OCI-LY1 (cell line): Measurements from ENCODE around the gene PBX3.

Source experiments
- H2AFZ ChIP-seq: fragments of 200-600 bp; sonication (generic), shearing (Covaris generic); 2 replicates; pipeline ENCODE4 v1.6.0; 2014; ENCODE audit warnings: antibody characterized with exemption, mild to moderate bottlenecking, low read length
- H3F3A ChIP-seq: fragments of 200-600 bp; sonication (generic), shearing (Covaris generic); 2 replicates; pipeline ENCODE4 v1.6.0; 2014; ENCODE audit warnings: mild to moderate bottlenecking, antibody characterized with exemption, low read length, moderate library complexity; ENCODE audit not compliant: insufficient read depth
- H3K27ac ChIP-seq: fragments of 200-600 bp; sonication (generic); 2 replicates; pipeline ENCODE4 v1.5.1; 2014; ENCODE audit warnings: low read length, mixed run types, mild to moderate bottlenecking, low read depth; ENCODE audit not compliant: poor library complexity, severe bottlenecking
- H3K27me3 ChIP-seq: fragments of 200-600 bp; sonication (generic); 2 replicates; pipeline ENCODE4 v1.6.0; 2014; ENCODE audit warnings: antibody characterized with exemption, mild to moderate bottlenecking, low read length, moderate library complexity; ENCODE audit not compliant: insufficient read depth
- H3K36me3 ChIP-seq: fragments of 200-600 bp; sonication (generic); 2 replicates; pipeline ENCODE4 v1.6.1; 2014; ENCODE audit warnings: mild to moderate bottlenecking, antibody characterized with exemption, low read length, moderate library complexity, mixed read lengths; ENCODE audit not compliant: insufficient read depth
- H3K4me1 ChIP-seq: fragments of 200-600 bp; sonication (generic); 2 replicates; pipeline ENCODE4 v1.5.1; 2014; ENCODE audit warnings: mild to moderate bottlenecking, low read length, moderate library complexity; ENCODE audit not compliant: insufficient read depth, severe bottlenecking
- H3K4me2 ChIP-seq: fragments of 200-600 bp; sonication (generic), shearing (Covaris generic); 2 replicates; pipeline ENCODE4 v1.6.1; 2014; ENCODE audit warnings: low read length
- H3K4me3 ChIP-seq: fragments of 200-600 bp; sonication (generic); 2 replicates; pipeline ENCODE4 v1.5.1; 2014; ENCODE audit warnings: low read length, low read depth, mild to moderate bottlenecking, mixed read lengths; ENCODE audit not compliant: poor library complexity, severe bottlenecking
- H3K79me2 ChIP-seq: fragments of 200-600 bp; shearing (Covaris generic); 2 replicates; pipeline ENCODE4 v1.6.1; 2016; ENCODE audit warnings: mixed run types, low read length, mixed read lengths; ENCODE audit not compliant: insufficient read depth
- H3K9ac ChIP-seq: fragments of 200-600 bp; sonication (generic), shearing (Covaris generic); 2 replicates; pipeline ENCODE4 v1.6.1; 2014; ENCODE audit warnings: mild to moderate bottlenecking, low read length, mixed read lengths
- H3K9me2 ChIP-seq: fragments of 200-600 bp; sonication (generic), shearing (Covaris generic); 2 replicates; pipeline ENCODE4 v1.6.1; 2014; ENCODE audit warnings: low read depth, mild to moderate bottlenecking, low read length, mixed read lengths
- H3K9me3 ChIP-seq: fragments of 200-600 bp; shearing (Covaris generic); 2 replicates; pipeline ENCODE4 v1.6.1; 2014; ENCODE audit warnings: low read length, mixed read lengths
- H4K20me1 ChIP-seq: fragments of 200-600 bp; sonication (generic), shearing (Covaris generic); 2 replicates; pipeline ENCODE4 v1.6.0; 2016; ENCODE audit warnings: mild to moderate bottlenecking, low read length; ENCODE audit not compliant: insufficient read depth
- EZH2 ChIP-seq: fragments of 200-600 bp; sonication (generic), shearing (Covaris generic); IDR thresholded peaks from 2 replicates; pipeline ENCODE4 v1.8.0; 2017; ENCODE audit warnings: borderline replicate concordance, mixed run types, mild to moderate bottlenecking, antibody characterized with exemption, low read length, moderate library complexity, mixed read lengths
- TF ChIP-seq, protein P1 (sequence below): fragments of 200-600 bp; sonication (generic), shearing (Covaris generic); IDR thresholded peaks from 2 replicates; pipeline ENCODE4 v1.5.1; 2017; ENCODE audit warnings: mild to moderate bottlenecking, antibody characterized with exemption, low read length, moderate library complexity, mixed read lengths

Gene PBX3

DNA sequence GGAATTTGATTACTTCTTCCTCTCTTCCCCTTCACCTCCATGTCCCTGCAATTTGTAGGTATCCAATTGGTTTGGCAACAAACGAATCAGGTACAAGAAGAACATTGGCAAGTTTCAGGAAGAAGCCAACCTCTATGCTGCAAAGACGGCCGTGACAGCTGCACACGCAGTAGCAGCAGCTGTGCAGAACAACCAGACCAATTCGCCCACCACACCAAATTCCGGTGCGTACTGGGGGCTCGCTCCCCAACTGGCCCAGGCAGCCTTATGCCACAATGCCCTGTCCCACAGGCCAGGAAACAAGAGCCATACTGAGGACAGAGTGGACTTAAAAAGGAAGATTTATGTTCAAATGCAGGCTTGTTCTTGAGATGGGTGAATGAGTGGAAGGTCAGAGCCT is 213.5 kb downstream of the PBX3 start:
- peaks cover 26% of the 10 kb centered on the region; the same call in 1 of the 2 replicates for H3K36me3 ChIP-seq
- no peak overlapping the region for H3K27ac ChIP-seq
- TF ChIP-seq, protein P1, sequence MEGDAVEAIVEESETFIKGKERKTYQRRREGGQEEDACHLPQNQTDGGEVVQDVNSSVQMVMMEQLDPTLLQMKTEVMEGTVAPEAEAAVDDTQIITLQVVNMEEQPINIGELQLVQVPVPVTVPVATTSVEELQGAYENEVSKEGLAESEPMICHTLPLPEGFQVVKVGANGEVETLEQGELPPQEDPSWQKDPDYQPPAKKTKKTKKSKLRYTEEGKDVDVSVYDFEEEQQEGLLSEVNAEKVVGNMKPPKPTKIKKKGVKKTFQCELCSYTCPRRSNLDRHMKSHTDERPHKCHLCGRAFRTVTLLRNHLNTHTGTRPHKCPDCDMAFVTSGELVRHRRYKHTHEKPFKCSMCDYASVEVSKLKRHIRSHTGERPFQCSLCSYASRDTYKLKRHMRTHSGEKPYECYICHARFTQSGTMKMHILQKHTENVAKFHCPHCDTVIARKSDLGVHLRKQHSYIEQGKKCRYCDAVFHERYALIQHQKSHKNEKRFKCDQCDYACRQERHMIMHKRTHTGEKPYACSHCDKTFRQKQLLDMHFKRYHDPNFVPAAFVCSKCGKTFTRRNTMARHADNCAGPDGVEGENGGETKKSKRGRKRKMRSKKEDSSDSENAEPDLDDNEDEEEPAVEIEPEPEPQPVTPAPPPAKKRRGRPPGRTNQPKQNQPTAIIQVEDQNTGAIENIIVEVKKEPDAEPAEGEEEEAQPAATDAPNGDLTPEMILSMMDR, result no peak
- TF ChIP-seq EZH2, result no peak
- H3K27me3 ChIP-seq, result no peaks in the 10 kb centered on the region
- H3K9me2 ChIP-seq, result no peaks in the 10 kb centered on the region
- H2AFZ ChIP-seq, result no peak overlapping the region
- no peak overlapping the region for H3K4me3 ChIP-seq
- H3K9ac ChIP-seq, result no peak overlapping the region
- no peaks in the 10 kb centered on the region for H4K20me1 ChIP-seq
- H3K9me3 ChIP-seq, result no peaks in the 10 kb centered on the region
- H3K4me2 ChIP-seq, result no peak overlapping the region
- H3K79me2 ChIP-seq, result no peaks in the 10 kb centered on the region
- no peaks in the 10 kb centered on the region for H3K4me1 ChIP-seq
- H3F3A ChIP-seq, result no peaks in the 10 kb centered on the region

DNA sequence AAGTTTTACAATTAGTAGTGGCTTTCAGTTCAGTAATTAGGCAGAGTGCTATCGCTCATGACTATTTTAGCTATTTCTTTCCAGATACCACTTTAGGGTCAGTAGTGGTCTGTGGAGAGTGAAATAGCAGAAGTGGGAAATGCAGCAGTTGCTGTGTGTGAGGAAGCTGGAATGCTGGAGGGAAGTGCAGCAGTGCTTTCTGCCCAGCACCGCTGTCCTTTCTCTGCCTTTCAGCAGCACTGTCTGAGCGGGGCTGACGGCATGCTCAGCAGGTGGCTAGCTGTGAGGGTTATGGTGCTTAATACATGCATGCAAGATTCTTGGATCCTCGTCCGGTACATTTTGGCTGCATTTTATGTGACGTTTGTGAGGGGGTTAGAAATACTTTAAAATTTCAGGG is 213.9 kb downstream of the PBX3 start:
- H4K20me1 ChIP-seq, result no peaks in the 10 kb centered on the region
- H2AFZ ChIP-seq, result no peak overlapping the region
- no peak overlapping the region for H3K27ac ChIP-seq
- no peak overlapping the region for H3K4me3 ChIP-seq
- no peak overlapping the region for H3K9ac ChIP-seq
- H3F3A ChIP-seq, result no peaks in the 10 kb centered on the region
- no peaks in the 10 kb centered on the region for H3K27me3 ChIP-seq
- no peaks in the 10 kb centered on the region for H3K9me3 ChIP-seq
- H3K9me2 ChIP-seq, result no peaks in the 10 kb centered on the region
- no peaks in the 10 kb centered on the region for H3K4me1 ChIP-seq
- H3K79me2 ChIP-seq, result no peaks in the 10 kb centered on the region
- no peak overlapping the region for H3K4me2 ChIP-seq
- TF ChIP-seq, protein P1, result no peak
- no peak for TF ChIP-seq EZH2
- peaks cover 26% of the 10 kb centered on the region; the same call in 1 of the 2 replicates for H3K36me3 ChIP-seq

DNA sequence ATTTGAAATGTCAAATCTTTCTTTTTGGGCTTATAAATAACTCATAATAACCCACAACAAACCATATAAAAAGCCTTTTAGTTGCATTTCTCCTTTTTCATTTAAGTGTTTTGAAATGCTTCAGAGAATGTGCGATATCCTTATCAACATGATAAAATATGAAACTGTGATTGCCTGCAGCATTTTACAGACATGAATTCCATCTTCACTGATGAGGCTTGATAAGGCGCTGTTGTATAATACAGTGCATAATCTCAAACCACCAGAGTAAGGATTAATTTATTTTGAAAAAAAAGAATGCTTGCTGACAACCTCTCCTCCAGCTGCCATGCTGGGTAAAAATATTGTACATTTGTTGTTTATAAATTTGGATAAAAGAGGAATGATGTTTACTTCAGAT is 216.8 kb downstream of the PBX3 start:
- Histone ChIP-seq H2AFZ (no peak overlapping the region), H3K9me2 (no peaks in the 10 kb centered on the region), H3K4me2 (no peak overlapping the region), H3K36me3 (peaks cover 29% of the 10 kb centered on the region), H4K20me1 (no peaks in the 10 kb centered on the region), H3F3A (no peaks in the 10 kb centered on the region), H3K9ac (no peak overlapping the region), H3K9me3 (no peaks in the 10 kb centered on the region), H3K4me3 (no peak overlapping the region), H3K27ac (no peak overlapping the region), H3K79me2 (no peaks in the 10 kb centered on the region), H3K27me3 (no peaks in the 10 kb centered on the region), H3K4me1 (no peaks in the 10 kb centered on the region)
- TF ChIP-seq EZH2, result no peak
- TF ChIP-seq, protein P1, result no peak
